Colonic mucosa (tissue), 4 donors: ENCODE measurements around the gene EPHB1. TPM values are rescaled to one million over a fixed set of nuclear protein-coding genes. Genes with fewer than 3 reads are reported as not detected.

Source experiments
- DNase-seq: peaks from one replicate; pipeline ENCODE4 v3.0.0-alpha.2; 2020
- H3K27ac ChIP-seq: fragments of 200-600 bp; one replicate; pipeline ENCODE4 v1.8.0; 2021
- H3K27me3 ChIP-seq: fragments of 200-600 bp; one replicate; pipeline ENCODE4 v1.8.0; 2021
- H3K36me3 ChIP-seq: fragments of 200-600 bp; one replicate; pipeline ENCODE4 v1.8.0; 2021
- H3K4me1 ChIP-seq: fragments of 200-600 bp; one replicate; pipeline ENCODE4 v1.8.0; 2021; ENCODE audit warnings: mild to moderate bottlenecking
- H3K4me3 ChIP-seq: fragments of 200-600 bp; one replicate; pipeline ENCODE4 v1.8.0; 2021
- H3K9ac ChIP-seq, 2 donors: one replicate each; pipeline ENCODE4 v1.7.0; 2013; ENCODE audit warnings: control low read depth in 2 of 2, low read depth in 2 of 2, low read length in 2 of 2
- H3K9me3 ChIP-seq: fragments of 200-600 bp; one replicate; pipeline ENCODE4 v1.8.0; 2021
- CTCF ChIP-seq: fragments of 200-600 bp; IDR thresholded peaks from one replicate; pipeline ENCODE4 v1.8.0; 2022; ENCODE audit warnings: antibody characterized with exemption, mild to moderate bottlenecking
- intact Hi-C: fragments of 100-400 bp; cut with DNase I; formaldehyde crosslinking; loops from one replicate; pipeline ENCODE4 v1.14.1; 2022
- total RNA-seq, 2 donors: library from RNA; stranded (reverse); fragmentation: NEBNext Ultra II Directional in 1 of 2; extraction: Animal tissue kit (Norgen Biotek cat#: 25700) in 1 of 2; gene quantifications; one replicate each; pipeline ENCODE4 v1.2.1, GENCODE V29; 2021
- donor health status: healthy.
- donor health status: DM: no; HTN: no; CAD: no.
- donor health status: DM: no; HTN: no; CAD: no.

EPHB1 gene
- total RNA-seq, 2 donors from 2014 or later: 0.40 to 0.74 TPM

DNA sequence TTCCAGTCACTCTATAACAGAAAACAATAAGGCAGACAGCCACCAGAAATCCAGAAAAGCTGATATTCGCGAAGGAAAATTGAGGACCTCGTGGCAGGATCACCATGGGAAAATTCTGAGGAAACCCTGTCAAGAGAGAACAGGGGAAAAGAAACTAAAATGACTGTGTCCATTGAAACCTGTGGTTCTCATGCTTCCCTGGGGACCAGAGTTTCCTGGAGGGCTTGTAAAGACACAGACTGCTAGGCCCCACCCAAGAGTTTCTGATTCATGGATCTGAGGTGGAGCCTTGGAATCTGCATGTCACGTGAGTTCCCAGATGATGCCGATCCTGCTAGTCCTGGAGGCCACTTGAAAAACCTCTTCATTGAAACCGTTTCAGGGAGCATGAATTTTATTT, 420.5 kb downstream of the EPHB1 start:
- Histone ChIP-seq H3K9me3 (no peaks in the 10 kb centered on the region), H3K9ac (no peak overlapping the region), H3K4me1 (no peaks in the 10 kb centered on the region), H3K4me3 (no peak overlapping the region), H3K27me3 (no peaks in the 10 kb centered on the region), H3K27ac (no peak overlapping the region), H3K36me3 (no peaks in the 10 kb centered on the region)
- TF ChIP-seq CTCF: no peak
- intact Hi-C loops: no loop called here
- DNase-seq: no peak

- H3K4me3 ChIP-seq: no peak overlapping the region
- TF ChIP-seq CTCF: no peak
- H3K9me3 ChIP-seq: no peaks in the 10 kb centered on the region
- no peaks in the 10 kb centered on the region for H3K4me1 ChIP-seq
- no peaks in the 10 kb centered on the region for H3K27me3 ChIP-seq
- DNase-seq: no peak
- no peak overlapping the region for H3K9ac ChIP-seq
- H3K36me3 ChIP-seq: no peaks in the 10 kb centered on the region
- intact Hi-C loops: no loop called here
- no peak overlapping the region for H3K27ac ChIP-seq
These were observed 421.6 kb downstream of the EPHB1 start for GRCh38 chr3:135216659-135217058.

GRCh38 chr3:135217730-135218129, 422.7 kb downstream of the EPHB1 start:
- Histone ChIP-seq H3K9ac (no peak overlapping the region), H3K27ac (no peak overlapping the region), H3K4me3 (no peak overlapping the region), H3K36me3 (no peaks in the 10 kb centered on the region), H3K4me1 (no peaks in the 10 kb centered on the region), H3K9me3 (no peaks in the 10 kb centered on the region), H3K27me3 (no peaks in the 10 kb centered on the region)
- DNase-seq: no peak
- intact Hi-C loops: no loop called here
- TF ChIP-seq CTCF: no peak

GRCh38 chr3:135218304-135218703, 423.2 kb downstream of the EPHB1 start:
- Histone ChIP-seq H3K4me1 (no peaks in the 10 kb centered on the region), H3K4me3 (no peak overlapping the region), H3K9ac (no peak overlapping the region), H3K27ac (no peak overlapping the region), H3K27me3 (no peaks in the 10 kb centered on the region), H3K36me3 (no peaks in the 10 kb centered on the region), H3K9me3 (no peaks in the 10 kb centered on the region)
- intact Hi-C loops: no loop called here
- no peak for TF ChIP-seq CTCF
- DNase-seq: no peak

- Histone ChIP-seq H3K27ac (no peak overlapping the region), H3K9ac (no peak overlapping the region), H3K4me1 (no peaks in the 10 kb centered on the region), H3K27me3 (no peaks in the 10 kb centered on the region), H3K36me3 (no peaks in the 10 kb centered on the region), H3K9me3 (no peaks in the 10 kb centered on the region), H3K4me3 (no peak overlapping the region)
- TF ChIP-seq CTCF: no peak
- no peak for DNase-seq
- intact Hi-C loops: no loop called here
These were observed 423.7 kb downstream of the EPHB1 start for GRCh38 chr3:135218782-135219181.
